Measurements from ENCODE around the gene TJP2.

Gene TJP2

GRCh38 chr9:69223605-69224004 lies 49.5 kb downstream of the TJP2 start:
- in situ Hi-C loops (cut with HindIII; ENCODE audit: low sequenced_read_pairs): no loop called here
- DNase-seq (ENCODE audit: low read depth): peak; percentile 45
- TF ChIP-seq CTCF (IDR thresholded peaks at IDR 0.05; ENCODE audit: low read depth, low read length, missing control alignments): peak; percentile 93
- no peak overlapping the region for H3K4me3 ChIP-seq (ENCODE audit: low read depth, low read length)

GRCh38 chr9:69229367-69229766 lies 55.3 kb downstream of the TJP2 start:
- in situ Hi-C loops (cut with HindIII; ENCODE audit: low sequenced_read_pairs): no loop called here
- TF ChIP-seq CTCF (IDR thresholded peaks at IDR 0.05; ENCODE audit: low read depth, low read length, missing control alignments): no peak
- DNase-seq (ENCODE audit: low read depth): no peak
- no peak overlapping the region for H3K4me3 ChIP-seq (ENCODE audit: low read depth, low read length)

DNA sequence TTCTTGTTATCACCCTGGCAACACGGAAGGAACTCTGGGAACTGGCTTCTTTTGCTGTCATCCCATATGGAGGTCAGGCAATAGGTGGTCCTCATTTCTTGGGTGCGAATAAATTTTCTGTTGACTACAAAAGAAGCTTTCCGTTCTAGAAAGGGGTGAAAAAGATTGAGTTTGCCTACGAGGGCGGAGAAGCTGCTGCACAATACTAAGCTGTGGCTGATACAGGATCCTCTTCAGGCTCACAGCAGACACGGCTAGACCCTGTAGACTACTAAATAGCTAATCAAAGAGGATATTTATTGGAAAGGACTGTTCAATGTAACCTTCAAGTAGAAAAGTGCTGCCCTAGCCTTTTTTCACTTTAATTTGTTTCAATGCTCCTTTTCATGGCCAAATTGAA lies 58.1 kb downstream of the TJP2 start:
- no peak for TF ChIP-seq CTCF (IDR thresholded peaks at IDR 0.05; ENCODE audit: low read depth, low read length, missing control alignments)
- DNase-seq (ENCODE audit: low read depth): no peak
- H3K4me3 ChIP-seq (ENCODE audit: low read depth, low read length): no peak overlapping the region
- in situ Hi-C loops (cut with HindIII; ENCODE audit: low sequenced_read_pairs): no loop called here

DNA sequence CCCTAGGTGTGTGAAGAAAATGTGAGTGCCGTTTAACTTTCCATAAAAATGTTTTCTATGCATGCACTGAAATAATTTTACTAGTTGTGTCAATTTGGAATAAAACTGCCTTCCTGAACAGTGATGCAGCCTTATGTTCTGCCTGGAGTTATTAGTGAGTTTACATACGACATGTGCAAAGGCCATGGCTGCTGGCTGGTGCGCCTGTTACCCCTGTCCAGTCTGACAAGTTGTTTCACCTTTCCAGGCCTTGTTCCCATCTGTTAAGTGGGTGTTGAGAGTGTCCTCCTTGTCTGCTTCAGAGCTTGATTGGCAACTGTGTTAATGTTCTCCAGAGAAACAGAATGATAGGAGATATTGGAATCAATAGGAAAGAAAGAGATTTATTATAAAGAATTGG lies 60.6 kb downstream of the TJP2 start:
- no peak for TF ChIP-seq CTCF (IDR thresholded peaks at IDR 0.05; ENCODE audit: low read depth, low read length, missing control alignments)
- DNase-seq (ENCODE audit: low read depth): no peak
- in situ Hi-C loops (cut with HindIII; ENCODE audit: low sequenced_read_pairs): no loop called here
- H3K4me3 ChIP-seq (ENCODE audit: low read depth, low read length): no peak overlapping the region

GRCh38 chr9:69236188-69236587 lies 62.1 kb downstream of the TJP2 start:
- no peak for DNase-seq (ENCODE audit: low read depth)
- in situ Hi-C loops (cut with HindIII; ENCODE audit: low sequenced_read_pairs): no loop called here
- H3K4me3 ChIP-seq (ENCODE audit: low read depth, low read length): no peak overlapping the region
- TF ChIP-seq CTCF (IDR thresholded peaks at IDR 0.05; ENCODE audit: low read depth, low read length, missing control alignments): no peak

DNA sequence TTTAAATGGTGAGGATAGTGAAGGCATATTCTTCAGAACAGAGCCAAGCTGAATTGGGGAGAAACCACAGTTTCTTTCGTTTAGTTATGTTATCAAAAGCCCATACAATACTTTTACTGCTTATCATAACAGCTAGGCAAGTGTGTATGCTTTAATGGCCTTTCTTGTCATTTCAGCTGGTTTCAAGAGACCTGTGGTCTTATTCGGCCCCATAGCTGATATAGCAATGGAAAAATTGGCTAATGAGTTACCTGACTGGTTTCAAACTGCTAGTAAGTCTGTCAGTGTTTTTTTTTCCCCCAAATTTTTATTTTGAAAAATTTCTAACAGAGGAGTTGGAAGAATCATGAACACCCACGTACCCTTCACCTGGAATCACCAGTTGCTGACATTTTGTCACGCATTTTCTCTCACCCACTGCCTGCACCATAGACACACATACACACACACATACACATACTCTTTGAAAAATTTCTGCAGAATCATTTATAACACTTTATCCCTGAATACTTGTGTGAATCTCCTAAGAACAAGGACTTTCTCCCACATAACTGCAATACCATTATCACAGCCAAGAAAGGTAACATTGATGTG lies 63.7 kb downstream of the TJP2 start:
- no peak overlapping the region for H3K4me3 ChIP-seq (ENCODE audit: low read depth, low read length)
- in situ Hi-C loops (cut with HindIII; ENCODE audit: low sequenced_read_pairs): no loop called here
- no peak for DNase-seq (ENCODE audit: low read depth)
- no peak for TF ChIP-seq CTCF (IDR thresholded peaks at IDR 0.05; ENCODE audit: low read depth, low read length, missing control alignments)

- DNase-seq (ENCODE audit: low read depth): no peak
- in situ Hi-C loops (cut with HindIII; ENCODE audit: low sequenced_read_pairs): no loop called here
- H3K4me3 ChIP-seq (ENCODE audit: low read depth, low read length): no peak overlapping the region
- TF ChIP-seq CTCF (IDR thresholded peaks at IDR 0.05; ENCODE audit: low read depth, low read length, missing control alignments): no peak
These were observed 69.0 kb downstream of the TJP2 start for GRCh38 chr9:69243116-69243515.

Measured in astrocyte of the cerebellum (primary cell).